Erythroblast (primary cell): ENCODE results near the gene PPHLN1.

ENCODE experiments used
- GATA1 ChIP-seq: IDR thresholded peaks from 2 replicates; pipeline ENCODE4 v1.6.1; 2011; ENCODE audit warnings: low read depth, mild to moderate bottlenecking, control low read depth, low read length, moderate library complexity
- POLR2A ChIP-seq: IDR thresholded peaks from 2 replicates; pipeline ENCODE4 v1.6.1; 2011; ENCODE audit warnings: mild to moderate bottlenecking, low read length

DNA sequence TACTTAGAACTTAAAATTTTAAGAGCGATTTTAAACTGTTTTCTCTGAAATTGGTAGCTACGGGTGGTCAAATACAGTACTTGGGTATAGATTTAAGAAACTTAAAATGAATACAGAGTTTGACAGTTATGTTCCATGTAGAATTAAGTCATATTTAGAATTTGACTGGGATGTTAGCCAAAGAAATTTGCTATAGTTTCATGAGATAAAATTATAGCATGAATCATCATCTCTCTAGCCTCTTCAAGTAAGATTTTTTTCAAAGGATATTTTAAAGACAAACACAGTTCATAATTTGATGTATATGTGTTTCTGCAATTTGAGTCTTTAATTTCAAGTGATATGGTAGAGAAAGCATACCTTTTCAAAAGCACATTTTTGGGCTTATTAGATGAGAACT, 41.1 kb upstream of the PPHLN1 start:
- TF ChIP-seq POLR2A (no peak), GATA1 (no peak)
